KMS-11 (cell line): ENCODE results near the gene ARSD.

Source experiments
- H2AFZ ChIP-seq: fragments of 200-600 bp; sonication (generic); 2 replicates; pipeline ENCODE4 v1.6.1; 2016; ENCODE audit warnings: antibody characterized with exemption, mixed run types, low read depth
- H3K27ac ChIP-seq: fragments of 200-600 bp; sonication (generic); 2 replicates; pipeline ENCODE4 v1.6.1; 2016; ENCODE audit warnings: mild to moderate bottlenecking, mixed run types
- H3K27me3 ChIP-seq: fragments of 200-600 bp; sonication (generic); 2 replicates; pipeline ENCODE4 v1.6.1; 2017; ENCODE audit warnings: mild to moderate bottlenecking, low read depth, mixed run types, moderate library complexity; ENCODE audit not compliant: insufficient read depth
- H3K36me3 ChIP-seq: fragments of 200-600 bp; sonication (generic); 2 replicates; pipeline ENCODE4 v1.6.1; 2017; ENCODE audit warnings: mild to moderate bottlenecking, mixed run types; ENCODE audit not compliant: insufficient read depth
- H3K4me1 ChIP-seq: fragments of 200-600 bp; sonication (generic); 2 replicates; pipeline ENCODE4 v1.6.1; 2016; ENCODE audit warnings: mild to moderate bottlenecking, low read depth, mixed run types; ENCODE audit not compliant: poor library complexity, severe bottlenecking
- H3K4me2 ChIP-seq: fragments of 200-600 bp; sonication (generic); 2 replicates; pipeline ENCODE4 v1.7.0; 2016; ENCODE audit warnings: mild to moderate bottlenecking, mixed run types
- H3K4me3 ChIP-seq: fragments of 200-600 bp; sonication (generic); IDR thresholded peaks from 2 replicates; pipeline ENCODE4 v1.6.1; 2017; ENCODE audit warnings: low read depth, low read length, mixed read lengths; ENCODE audit not compliant: insufficient read depth
- H3K79me2 ChIP-seq: fragments of 200-600 bp; sonication (generic); 2 replicates; pipeline ENCODE4 v1.6.1; 2016; ENCODE audit warnings: low read depth, mixed run types; ENCODE audit not compliant: insufficient read depth
- H3K9ac ChIP-seq: fragments of 200-600 bp; sonication (generic); 2 replicates; pipeline ENCODE4 v1.6.1; 2016; ENCODE audit warnings: mild to moderate bottlenecking, mixed run types
- H4K20me1 ChIP-seq: fragments of 200-600 bp; sonication (generic); 2 replicates; pipeline ENCODE4 v1.6.1; 2016; ENCODE audit warnings: mild to moderate bottlenecking, mixed run types; ENCODE audit not compliant: insufficient read depth
- TF ChIP-seq, protein P1 (sequence below): fragments of 200-600 bp; sonication (generic); conservative IDR thresholded peaks from 2 replicates; pipeline ENCODE4 v1.6.1; 2017; ENCODE audit warnings: low read depth, mild to moderate bottlenecking, antibody characterized with exemption, low read length, moderate library complexity, mixed read lengths

The ARSD gene

GRCh38 chrX:2888309-2888708, 40.8 kb downstream of the ARSD start:
- TF ChIP-seq, protein P1, sequence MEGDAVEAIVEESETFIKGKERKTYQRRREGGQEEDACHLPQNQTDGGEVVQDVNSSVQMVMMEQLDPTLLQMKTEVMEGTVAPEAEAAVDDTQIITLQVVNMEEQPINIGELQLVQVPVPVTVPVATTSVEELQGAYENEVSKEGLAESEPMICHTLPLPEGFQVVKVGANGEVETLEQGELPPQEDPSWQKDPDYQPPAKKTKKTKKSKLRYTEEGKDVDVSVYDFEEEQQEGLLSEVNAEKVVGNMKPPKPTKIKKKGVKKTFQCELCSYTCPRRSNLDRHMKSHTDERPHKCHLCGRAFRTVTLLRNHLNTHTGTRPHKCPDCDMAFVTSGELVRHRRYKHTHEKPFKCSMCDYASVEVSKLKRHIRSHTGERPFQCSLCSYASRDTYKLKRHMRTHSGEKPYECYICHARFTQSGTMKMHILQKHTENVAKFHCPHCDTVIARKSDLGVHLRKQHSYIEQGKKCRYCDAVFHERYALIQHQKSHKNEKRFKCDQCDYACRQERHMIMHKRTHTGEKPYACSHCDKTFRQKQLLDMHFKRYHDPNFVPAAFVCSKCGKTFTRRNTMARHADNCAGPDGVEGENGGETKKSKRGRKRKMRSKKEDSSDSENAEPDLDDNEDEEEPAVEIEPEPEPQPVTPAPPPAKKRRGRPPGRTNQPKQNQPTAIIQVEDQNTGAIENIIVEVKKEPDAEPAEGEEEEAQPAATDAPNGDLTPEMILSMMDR: no peak
- Histone ChIP-seq H3K9ac (no peak overlapping the region), H3K4me1 (no peaks in the 10 kb centered on the region), H3K36me3 (no peaks in the 10 kb centered on the region), H3K4me3 (no peak overlapping the region), H3K27ac (no peak overlapping the region), H3K4me2 (no peak overlapping the region), H2AFZ (no peak overlapping the region), H3K27me3 (no peaks in the 10 kb centered on the region), H3K79me2 (no peaks in the 10 kb centered on the region), H4K20me1 (no peaks in the 10 kb centered on the region)

GRCh38 chrX:2883770-2884169, 45.4 kb downstream of the ARSD start:
- H2AFZ ChIP-seq: no peak overlapping the region
- H3K4me3 ChIP-seq: no peak overlapping the region
- H3K4me2 ChIP-seq: no peak overlapping the region
- no peaks in the 10 kb centered on the region for H3K27me3 ChIP-seq
- TF ChIP-seq, protein P1: no peak
- no peaks in the 10 kb centered on the region for H3K36me3 ChIP-seq
- no peaks in the 10 kb centered on the region for H3K79me2 ChIP-seq
- no peaks in the 10 kb centered on the region for H4K20me1 ChIP-seq
- no peaks in the 10 kb centered on the region for H3K4me1 ChIP-seq
- no peak overlapping the region for H3K27ac ChIP-seq
- H3K9ac ChIP-seq: no peak overlapping the region

DNA sequence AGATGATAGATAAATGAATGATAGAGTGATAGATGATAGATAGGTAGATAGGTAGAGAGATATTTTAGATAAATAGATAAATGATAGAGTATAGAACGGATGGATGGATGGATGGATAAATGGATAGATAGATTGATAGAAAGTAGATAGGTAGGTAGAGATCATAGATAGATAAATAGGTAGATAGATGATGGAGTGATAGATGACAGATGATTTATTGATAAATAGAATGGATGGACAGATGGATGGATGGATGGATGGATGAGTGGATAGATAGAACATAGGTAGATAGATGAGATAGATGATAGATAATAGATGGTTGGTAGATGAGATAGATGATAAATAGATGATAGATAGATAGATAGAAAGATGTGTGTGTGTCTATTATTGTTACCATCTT, 49.5 kb downstream of the ARSD start:
- H4K20me1 ChIP-seq: no peaks in the 10 kb centered on the region
- no peak overlapping the region for H3K9ac ChIP-seq
- H3K36me3 ChIP-seq: no peaks in the 10 kb centered on the region

DNA sequence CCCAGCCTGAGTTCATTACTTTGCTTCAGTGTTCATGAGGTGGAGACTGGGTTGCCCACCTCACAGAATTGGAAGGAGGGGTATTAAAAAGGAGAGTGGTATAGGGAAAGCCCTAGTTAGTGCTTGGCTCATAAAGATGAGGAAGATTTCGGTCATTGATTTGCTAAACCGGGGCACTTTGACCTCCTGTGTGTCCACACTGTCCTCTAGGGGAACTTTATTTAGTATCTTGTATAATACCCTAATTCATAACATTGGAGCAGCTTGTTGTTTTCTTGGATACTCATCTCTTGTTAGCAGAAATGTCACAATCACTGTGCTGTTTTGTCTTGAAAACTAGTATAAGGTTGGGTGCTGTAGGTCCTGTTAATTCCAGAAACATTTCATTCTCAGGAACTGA, 50.6 kb downstream of the ARSD start:
- H3K27me3 ChIP-seq: no peaks in the 10 kb centered on the region
- H2AFZ ChIP-seq: no peak overlapping the region
- TF ChIP-seq, protein P1: no peak
- no peaks in the 10 kb centered on the region for H4K20me1 ChIP-seq
- H3K36me3 ChIP-seq: no peaks in the 10 kb centered on the region
- no peak overlapping the region for H3K4me3 ChIP-seq
- no peak overlapping the region for H3K9ac ChIP-seq
- no peaks in the 10 kb centered on the region for H3K79me2 ChIP-seq
- no peak overlapping the region for H3K4me2 ChIP-seq
- H3K27ac ChIP-seq: no peak overlapping the region
- no peaks in the 10 kb centered on the region for H3K4me1 ChIP-seq

More for the DNA sequence above, 49.5 kb downstream of the ARSD start:
- no peaks in the 10 kb centered on the region for H3K4me1 ChIP-seq
- no peak overlapping the region for H3K4me3 ChIP-seq
- H2AFZ ChIP-seq: no peak overlapping the region
- no peak overlapping the region for H3K4me2 ChIP-seq
- H3K79me2 ChIP-seq: no peaks in the 10 kb centered on the region
- H3K27me3 ChIP-seq: no peaks in the 10 kb centered on the region
- TF ChIP-seq, protein P1: no peak
- no peak overlapping the region for H3K27ac ChIP-seq
